Measurements from ENCODE around the gene TCP11L2. TPM values are rescaled to one million over a fixed set of nuclear protein-coding genes. Genes with fewer than 3 reads are reported as not detected.
A peak's percentile ranks its signal among the peaks of the same experiment; 100 is the strongest.

The TCP11L2 gene
- total RNA-seq, 4 donors from 2014 or later, result 8.0 to 47.8 (median 41.7) TPM

GRCh38 chr12:106303202-106303820, 778 bp downstream of the TCP11L2 start:
- Histone ChIP-seq H3K36me3 (no peaks in the 10 kb centered on the region), H3K4me1 (peaks cover 17 to 75% (median 49%) of the 10 kb centered on the region in 4 donors), H3K4me3 (peak overlapping the region; percentile 65 to 98 (median 74)), H3K9me3 (no peaks in the 10 kb centered on the region), H3K27me3 (no peaks in the 10 kb centered on the region), H3K27ac (peak overlapping the region; percentile 89 to 98 (median 94))
- intact Hi-C loops (cut with DNase I; ENCODE audit: low total_unique reads) (no loop called here), in situ Hi-C loops (cut with MboI; ENCODE audit: low pct_ligation_motif_present in 1 of 4, low pct_unique_long_range_greater_than_20kb in 1 of 4, low sequenced_read_pairs in 3 of 4) (no loop called here)
- WGBS, 2 donors (ENCODE audit: low coverage in 1 of 2), result 6 to 18% methylated on average over 4 to 19 of the region's 28 CpGs
- peak; percentile 7 for TF ChIP-seq POLR2A (IDR thresholded peaks at IDR 0.05)
- TF ChIP-seq CTCF (IDR thresholded peaks at IDR 0.05), result peak in 2 of 5 experiments; percentile 21 to 24
- TF ChIP-seq EP300 (IDR thresholded peaks at IDR 0.05; ENCODE audit: low read depth), result no peak
- TF ChIP-seq POLR2AphosphoS5 (IDR thresholded peaks at IDR 0.05), result peak; percentile 52 to 68 (median 63)
- DNase-seq, result peak; percentile 87

- Histone ChIP-seq H3K4me3 (peak overlapping the region in 2 of 4 donors; percentile 71 to 77), H3K9me3 (no peaks in the 10 kb centered on the region), H3K27me3 (no peaks in the 10 kb centered on the region), H3K4me1 (peaks cover 21 to 79% (median 49%) of the 10 kb centered on the region in 4 donors), H3K36me3 (no peaks in the 10 kb centered on the region), H3K27ac (peak overlapping the region; percentile 89 to 98 (median 94))
- 43% methylated on average over 5 of the region's 5 CpGs; no CpG with 5 or more reads in 1 of the 2 donors for WGBS, 2 donors (ENCODE audit: low coverage in 1 of 2)
- in situ Hi-C loops (cut with MboI; ENCODE audit: low pct_ligation_motif_present in 1 of 4, low pct_unique_long_range_greater_than_20kb in 1 of 4, low sequenced_read_pairs in 3 of 4) (no loop called here), intact Hi-C loops (cut with DNase I; ENCODE audit: low total_unique reads) (no loop called here)
- DNase-seq, result no peak
- no peak for TF ChIP-seq EP300 (IDR thresholded peaks at IDR 0.05; ENCODE audit: low read depth)
- no peak for TF ChIP-seq CTCF (IDR thresholded peaks at IDR 0.05)
- TF ChIP-seq POLR2AphosphoS5 (IDR thresholded peaks at IDR 0.05), result no peak
- no peak for TF ChIP-seq POLR2A (IDR thresholded peaks at IDR 0.05)
Observed at GRCh38 chr12:106304001-106304421, 1.5 kb downstream of the TCP11L2 start.

DNA sequence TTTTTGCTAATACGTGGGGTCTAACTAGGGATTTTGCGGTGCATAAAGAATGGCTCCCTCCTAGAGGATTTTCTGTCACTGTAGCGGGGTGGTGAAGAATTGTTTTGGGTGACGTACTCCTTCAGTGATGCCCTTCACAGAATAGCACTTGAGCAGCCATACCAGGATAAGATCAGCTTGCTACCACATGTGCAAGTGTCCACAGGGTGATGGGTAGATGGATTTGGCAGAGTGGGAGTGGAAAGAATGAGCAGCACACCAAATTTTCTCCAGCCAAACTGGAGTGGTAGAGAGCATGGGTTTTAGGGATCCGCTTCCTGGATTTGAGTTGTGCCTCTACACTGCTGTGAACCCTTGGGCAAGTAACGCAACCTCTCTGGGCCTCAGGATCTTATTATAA, 2.3 kb downstream of the TCP11L2 start:
- no peak overlapping the region for H3K4me3 ChIP-seq

GRCh38 chr12:106305376-106305775, 2.8 kb downstream of the TCP11L2 start:
- Histone ChIP-seq H3K27me3 (no peaks in the 10 kb centered on the region), H3K4me1 (peaks cover 23 to 86% (median 50%) of the 10 kb centered on the region in 4 donors), H3K36me3 (no peaks in the 10 kb centered on the region), H3K27ac (no peak overlapping the region), H3K9me3 (no peaks in the 10 kb centered on the region), H3K4me3 (no peak overlapping the region)
- DNase-seq, result no peak
- in situ Hi-C loops (cut with MboI; ENCODE audit: low pct_ligation_motif_present in 1 of 4, low pct_unique_long_range_greater_than_20kb in 1 of 4, low sequenced_read_pairs in 3 of 4) (no loop called here), intact Hi-C loops (cut with DNase I; ENCODE audit: low total_unique reads) (no loop called here)
- 74 to 81% methylated on average over 5 of the region's 5 CpGs for WGBS, 2 donors (ENCODE audit: low coverage in 1 of 2)
- no peak for TF ChIP-seq POLR2AphosphoS5 (IDR thresholded peaks at IDR 0.05)
- no peak for TF ChIP-seq EP300 (IDR thresholded peaks at IDR 0.05; ENCODE audit: low read depth)
- no peak for TF ChIP-seq CTCF (IDR thresholded peaks at IDR 0.05)
- TF ChIP-seq POLR2A (IDR thresholded peaks at IDR 0.05), result no peak

More for the DNA sequence above, 2.3 kb downstream of the TCP11L2 start:
- Histone ChIP-seq H3K27ac (peak overlapping the region in 2 of 4 donors; percentile 94 to 98), H3K27me3 (no peaks in the 10 kb centered on the region), H3K9me3 (no peaks in the 10 kb centered on the region), H3K4me1 (peaks cover 21 to 81% (median 46%) of the 10 kb centered on the region in 4 donors), H3K36me3 (no peaks in the 10 kb centered on the region)
- WGBS, 2 donors (ENCODE audit: low coverage in 1 of 2), result 83 to 90% methylated on average over 4 to 6 of the region's 6 CpGs
- no peak for TF ChIP-seq POLR2A (IDR thresholded peaks at IDR 0.05)
- intact Hi-C loops (cut with DNase I; ENCODE audit: low total_unique reads), result no loop called here
- in situ Hi-C loops (cut with MboI; ENCODE audit: low pct_ligation_motif_present in 1 of 4, low pct_unique_long_range_greater_than_20kb in 1 of 4, low sequenced_read_pairs in 3 of 4), result no loop called here
- DNase-seq, result no peak

All from transverse colon (tissue), 4 donors.